GM19467 (cell line): ENCODE measurements around the gene CALN1.
"Not testable (repeated sequence)": the region's sequence is repeated elsewhere in the genome, so short reads cannot be mapped to it uniquely, and the experiment has no call there.

Source experiments
- ATAC-seq: cut with Tn5 transposase; IDR thresholded peaks from one replicate; pipeline ENCODE4 v1.9.1; 2021; ENCODE audit warnings: mild to moderate bottlenecking, moderate library complexity; ENCODE audit not compliant: unreplicated experiment

CALN1 gene

DNA sequence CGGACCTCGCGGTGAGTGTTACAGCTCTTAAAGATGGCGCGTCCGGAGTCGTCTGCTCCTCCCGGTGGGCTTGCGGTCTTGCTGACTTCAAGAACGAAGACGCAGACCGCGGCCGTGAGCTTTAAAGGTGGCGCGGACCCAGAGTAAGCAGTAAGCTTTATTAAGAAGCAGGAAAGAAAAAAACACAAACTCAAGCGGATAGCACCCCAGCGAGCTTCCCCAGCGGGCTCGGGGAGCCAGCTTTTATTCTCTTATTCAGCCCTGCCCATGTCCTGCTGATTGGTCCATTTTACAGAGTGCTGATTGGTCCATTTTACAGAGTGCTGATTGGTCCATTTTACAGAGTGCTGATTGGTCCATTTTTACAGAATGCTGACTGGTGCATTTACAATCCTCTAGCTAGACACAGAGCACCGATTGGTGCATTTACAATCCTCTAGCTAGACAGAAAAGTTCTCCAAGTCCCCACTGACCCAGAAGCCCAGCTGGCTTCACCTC lies at the start of gene CALN1:
CALN1 (minus strand) TSS at position 218 of the 498 bp plus-strand sequence.
- not testable (repeated sequence) for ATAC-seq

DNA sequence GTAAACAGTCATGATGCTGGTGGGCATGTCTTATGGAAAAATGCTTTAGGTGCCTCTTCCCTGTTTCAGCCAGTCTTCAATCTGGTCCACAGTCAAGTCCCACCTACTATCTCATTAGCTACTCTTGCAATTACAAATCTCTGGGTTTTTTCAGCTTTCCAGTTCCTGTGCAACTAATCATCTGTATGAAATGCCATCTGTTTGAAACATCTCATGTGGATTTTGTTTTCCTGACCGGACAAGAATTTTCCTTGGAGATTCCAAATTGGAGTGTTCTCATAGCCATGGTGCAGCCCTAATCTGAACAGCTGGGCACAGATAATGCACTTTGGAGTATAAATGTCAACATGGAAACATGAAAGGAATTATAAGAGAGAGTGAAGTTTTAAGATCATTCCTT lies 41.3 kb upstream of the CALN1 start:
- no peak for ATAC-seq

DNA sequence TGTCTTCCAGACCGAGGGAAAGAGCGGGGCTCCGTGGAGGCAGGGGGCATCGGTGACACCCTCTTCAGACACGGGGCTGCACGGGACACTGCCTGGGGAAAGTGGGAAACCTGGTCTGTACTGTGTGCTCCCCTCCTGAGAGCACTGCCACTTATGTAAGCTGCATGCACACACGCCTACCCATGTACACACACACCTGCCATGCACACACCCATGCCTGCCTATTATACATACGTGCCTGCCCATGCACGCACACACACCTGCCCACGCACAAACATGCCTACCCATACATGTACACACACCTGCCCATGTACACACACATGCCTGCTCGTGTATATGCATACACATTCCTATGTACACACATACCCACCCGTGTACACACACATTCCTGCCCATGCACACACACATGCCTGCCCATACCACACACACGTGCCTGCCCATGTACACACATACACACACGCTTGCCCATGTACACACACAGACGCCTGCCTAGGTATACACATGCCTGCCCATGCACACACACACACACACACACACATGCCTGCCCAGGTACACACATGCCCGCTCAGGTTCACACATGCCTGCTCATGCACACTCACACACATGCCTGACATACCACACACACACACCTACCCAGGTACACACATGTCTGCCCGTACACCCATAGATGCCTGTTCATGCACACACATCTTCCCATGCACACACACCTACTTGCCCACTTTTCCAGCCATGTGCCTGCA lies 35.5 kb upstream of the CALN1 start:
- ATAC-seq = no peak

DNA sequence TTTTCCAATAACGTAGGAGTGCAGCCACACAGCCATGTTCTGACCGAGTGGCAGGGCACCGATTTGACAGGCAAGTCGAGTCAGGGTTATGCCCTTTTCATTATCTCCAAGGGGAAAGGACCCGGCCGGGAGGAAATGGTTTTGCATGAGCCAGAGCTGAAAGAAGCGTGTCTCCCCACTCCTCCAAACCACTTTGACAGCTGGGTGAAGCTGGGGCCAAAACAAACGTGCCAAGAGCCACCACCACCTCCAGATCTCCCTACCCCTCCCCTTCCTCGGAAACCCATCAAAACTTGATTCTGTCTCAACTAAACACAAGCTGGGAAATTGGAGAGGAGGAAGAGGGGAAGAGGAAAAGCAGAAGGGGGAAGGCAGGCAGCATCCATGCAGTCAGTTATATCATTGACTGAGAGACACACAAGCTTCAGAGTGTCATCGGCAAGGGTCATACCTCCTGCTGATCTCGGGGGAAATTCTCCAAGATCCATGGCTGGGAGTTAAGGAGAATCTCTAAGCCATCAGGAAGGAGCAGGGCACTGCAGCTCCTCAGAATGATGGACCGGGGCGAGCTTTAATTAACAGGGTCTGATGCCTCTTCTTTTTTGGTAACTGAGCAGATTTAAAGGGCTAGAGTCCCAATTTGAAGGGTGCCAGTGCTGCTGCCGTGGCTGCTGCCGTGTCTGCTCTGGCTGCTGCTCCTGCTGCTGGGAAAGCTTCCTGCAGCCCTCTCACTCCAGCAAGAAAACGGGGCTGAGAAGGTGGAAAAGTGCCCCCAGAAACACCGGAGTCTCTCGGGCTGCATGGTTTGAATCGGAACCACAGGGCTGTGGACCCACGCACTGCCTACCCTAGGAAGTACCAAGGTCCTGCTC lies 34.7 kb upstream of the CALN1 start:
- no peak for ATAC-seq

DNA sequence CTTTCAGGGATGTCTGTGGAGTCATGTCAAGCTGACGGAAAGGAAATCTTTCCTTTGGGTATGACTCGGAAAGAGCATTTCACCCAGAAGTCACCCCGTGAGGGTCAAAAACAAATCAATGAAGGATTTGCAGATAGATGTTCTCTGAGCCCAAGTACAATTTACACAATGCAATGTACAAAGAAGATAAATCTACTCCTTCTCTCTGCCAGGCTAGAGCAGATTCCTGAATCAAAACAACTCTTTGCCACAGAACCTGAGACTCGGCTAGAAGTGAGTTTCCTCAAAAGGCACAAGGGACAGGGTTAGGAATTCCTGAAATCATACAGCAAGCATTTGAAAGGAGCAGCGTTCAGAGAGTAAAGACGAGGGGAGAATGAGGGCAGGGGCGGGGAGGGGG lies 34.0 kb upstream of the CALN1 start:
- no peak for ATAC-seq

GRCh38 chr7:72445580-72445979 lies 33.4 kb upstream of the CALN1 start:
- no peak for ATAC-seq

- ATAC-seq = no peak
These were observed 32.9 kb upstream of the CALN1 start for GRCh38 chr7:72445075-72445474.

DNA sequence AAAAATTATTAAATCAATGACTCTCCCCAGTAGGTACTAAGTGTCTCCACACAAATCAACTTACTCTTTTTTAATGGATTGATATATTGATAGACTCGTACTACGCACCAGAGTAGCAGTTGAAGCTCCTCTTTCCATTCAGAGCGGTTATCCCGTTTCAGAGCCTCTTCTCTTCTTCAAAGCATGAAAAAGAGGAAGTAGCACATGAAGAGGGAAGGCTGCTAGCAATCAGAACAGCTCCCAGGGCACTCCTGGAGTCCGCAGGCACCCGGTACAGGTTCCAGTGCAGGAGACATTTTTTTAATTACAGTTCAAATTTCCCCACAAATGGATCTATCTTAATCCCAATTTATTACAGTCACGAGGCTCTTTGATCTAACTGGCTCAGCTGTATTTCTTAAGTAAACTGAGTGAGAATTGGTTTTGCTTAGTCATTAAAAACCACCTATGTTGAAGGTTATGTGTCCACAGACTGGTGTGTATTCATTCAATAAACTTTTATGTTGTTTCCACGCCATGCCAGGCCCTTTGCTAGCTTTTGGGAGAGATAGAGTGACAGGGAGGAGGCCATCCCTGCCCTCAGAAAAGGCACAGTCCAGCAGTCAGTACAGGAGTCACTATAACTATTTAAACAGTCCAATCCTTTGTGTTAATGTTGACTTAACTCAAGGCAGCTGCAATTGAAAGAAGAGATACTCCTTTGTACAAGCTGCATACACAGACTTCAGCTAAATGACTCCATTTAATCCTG lies 32.1 kb upstream of the CALN1 start:
- ATAC-seq = no peak

GRCh38 chr7:72441791-72442190 lies 29.7 kb upstream of the CALN1 start:
- no peak for ATAC-seq

- no peak for ATAC-seq
These were observed 26.4 kb upstream of the CALN1 start for GRCh38 chr7:72438491-72438890.

DNA sequence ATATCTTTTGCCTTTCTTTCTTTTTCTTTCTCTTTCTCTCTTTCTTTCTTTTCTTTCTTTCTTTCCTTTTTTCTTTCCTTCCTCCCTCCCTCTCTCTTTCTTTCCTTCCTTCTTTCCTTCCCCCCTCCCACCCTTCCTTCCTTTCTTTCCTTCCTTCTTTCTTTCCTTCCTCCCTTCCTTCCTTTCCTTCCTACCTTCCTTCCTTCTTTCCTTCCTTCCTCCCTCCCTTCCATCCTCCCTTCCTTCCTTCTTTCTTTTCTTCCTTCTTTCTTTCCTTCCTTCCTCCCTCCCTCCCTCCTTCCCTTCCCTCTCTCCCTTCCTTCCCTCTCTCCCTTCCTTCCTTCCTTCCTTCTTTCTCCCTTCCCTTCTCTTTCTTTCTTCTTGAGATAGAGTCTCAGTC lies 25.5 kb upstream of the CALN1 start:
- no peak for ATAC-seq

DNA sequence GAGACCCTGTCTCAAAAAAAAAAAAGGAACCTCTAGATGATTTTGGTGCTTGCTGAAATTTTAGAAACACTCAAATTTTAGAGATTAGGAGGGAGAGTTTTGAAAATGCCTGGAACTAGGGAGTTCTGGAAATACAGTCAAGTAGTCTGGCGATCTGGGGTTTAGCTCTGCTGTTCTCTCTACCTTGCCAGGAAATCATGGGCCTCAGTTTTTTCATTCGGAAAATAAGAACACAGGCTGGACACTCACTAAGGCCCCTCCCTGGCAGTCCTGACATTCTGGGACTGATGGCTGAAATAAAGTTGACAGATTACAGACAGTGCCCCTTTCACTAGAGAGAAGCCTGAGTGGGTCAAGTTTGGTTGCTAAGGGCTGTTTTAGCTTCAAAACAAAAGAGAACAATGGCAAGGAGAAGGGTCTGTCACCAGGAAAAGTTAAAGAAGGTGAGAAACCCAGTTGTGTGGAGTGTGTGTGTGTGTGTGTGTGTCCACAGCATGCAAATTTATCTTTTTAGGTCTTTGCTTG lies 25.0 kb upstream of the CALN1 start:
- no peak for ATAC-seq

DNA sequence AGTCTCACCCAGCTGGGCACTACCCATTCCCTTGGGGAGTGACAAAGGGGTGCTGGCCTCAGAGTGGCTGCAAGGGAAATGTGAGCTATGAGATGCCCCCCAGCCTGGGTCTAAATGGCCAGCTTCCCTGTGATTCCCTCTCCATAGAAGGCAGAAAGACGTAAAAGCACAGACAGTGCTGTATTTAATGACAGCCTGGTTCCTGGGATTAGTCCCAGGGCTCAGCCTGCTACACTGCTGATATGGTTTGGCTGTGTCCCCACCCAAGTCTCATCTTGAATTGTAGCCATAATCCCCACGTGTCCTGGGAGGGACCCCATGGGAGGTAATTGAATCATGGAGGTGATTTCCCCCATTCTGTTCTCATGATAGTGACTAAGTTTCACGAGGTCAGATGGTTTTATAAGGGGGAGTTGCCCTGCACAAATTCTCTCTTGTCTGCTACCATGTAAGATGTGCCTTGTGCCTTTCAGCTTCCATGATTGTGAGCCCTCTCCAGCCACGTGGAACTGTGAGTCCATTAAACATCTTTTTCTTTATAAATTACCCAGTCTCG lies 23.9 kb upstream of the CALN1 start:
- ATAC-seq = no peak

DNA sequence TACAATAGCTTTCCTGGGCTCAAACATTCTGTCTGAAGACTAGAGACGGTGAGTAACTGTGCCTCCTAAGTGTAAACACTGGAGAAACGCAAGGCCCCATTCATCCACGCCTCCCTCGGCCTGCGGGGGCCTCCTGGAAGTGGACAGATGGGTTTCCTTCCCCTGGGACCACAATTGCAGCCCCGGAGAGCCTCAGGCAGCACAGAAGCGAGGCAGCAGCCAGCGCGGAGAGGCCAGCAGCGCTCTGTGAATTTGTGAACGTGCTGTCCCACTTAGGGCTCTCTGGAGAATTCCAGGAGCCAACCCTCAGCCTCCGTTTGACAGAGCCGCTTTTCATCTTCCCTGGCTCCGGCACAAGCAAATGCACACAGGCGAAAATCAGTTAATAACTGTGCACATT lies 23.2 kb upstream of the CALN1 start:
- ATAC-seq = no peak

- no peak for ATAC-seq
These were observed 18.4 kb upstream of the CALN1 start for GRCh38 chr7:72430531-72430930.

DNA sequence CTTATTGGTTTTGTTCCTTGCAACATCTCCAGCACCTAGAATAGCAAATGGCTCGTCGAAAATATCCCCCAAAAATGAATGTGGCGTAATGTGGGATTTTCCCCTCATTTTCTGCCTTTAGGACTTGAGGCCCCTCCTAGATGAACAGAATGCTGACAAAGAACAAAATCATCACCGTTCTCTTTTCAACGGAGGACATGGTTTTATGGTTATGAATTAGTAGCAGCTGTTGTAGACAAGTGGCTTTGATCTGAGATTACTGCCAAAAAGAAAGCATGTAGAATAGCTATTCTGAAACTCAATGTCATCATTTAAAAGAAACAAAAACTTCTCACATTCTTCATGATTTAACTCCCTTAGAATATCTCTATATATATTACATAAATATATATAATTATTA lies 17.2 kb upstream of the CALN1 start:
- ATAC-seq = no peak

DNA sequence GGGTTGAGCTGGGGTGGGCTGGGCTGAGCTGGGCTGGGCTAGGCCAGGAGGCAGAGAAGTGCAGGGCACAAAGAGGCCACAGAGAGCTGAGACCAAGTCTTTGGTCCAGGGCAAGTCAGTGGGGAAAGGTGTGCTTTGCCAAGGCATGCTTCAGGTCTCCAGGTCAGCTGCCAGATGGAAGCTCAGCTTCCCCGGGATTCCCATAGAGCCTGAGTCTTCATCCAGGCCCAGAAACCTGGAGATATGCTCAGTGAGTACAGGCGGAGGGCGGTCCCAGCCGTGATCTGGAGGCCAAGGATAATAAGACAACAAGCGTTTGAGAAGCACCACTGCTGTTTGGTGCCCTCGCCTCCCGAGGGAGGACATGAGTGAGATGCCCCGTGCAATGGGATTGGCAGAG lies 4.7 kb upstream of the CALN1 start:
- ATAC-seq = no peak

- no peak for ATAC-seq
These were observed 3.4 kb upstream of the CALN1 start for GRCh38 chr7:72415586-72415985.

GRCh38 chr7:72413886-72414285 lies 1.7 kb upstream of the CALN1 start:
- ATAC-seq = no peak

GRCh38 chr7:72413290-72413689 lies 1.2 kb upstream of the CALN1 start:
- ATAC-seq = no peak

- ATAC-seq = no peak
These were observed 719 bp downstream of the CALN1 start for GRCh38 chr7:72411419-72411818.
